Activated CD4-positive, alpha-beta T cell treated with anti-CD3 and anti-CD28 coated beads for 36 hours (primary cell): Measurements from ENCODE around the gene DOC2A. TPM values are rescaled to one million over a fixed set of nuclear protein-coding genes. Genes with fewer than 3 reads are reported as not detected.
"Not testable (repeated sequence)": the region's sequence is repeated elsewhere in the genome, so short reads cannot be mapped to it uniquely, and the experiment has no call there.

Experiments used
- ATAC-seq: fragments of 200-7000 bp; cut with Tn5 transposase; one replicate; pipeline ENCODE4 v1.10.0; 2021; ENCODE audit warnings: mild to moderate bottlenecking, moderate library complexity
- CTCF ChIA-PET: fragments of 350-600 bp; sonication (Branson Sonifier 250); formaldehyde crosslinking; loops from one replicate; lab custom pipeline; 2021; ENCODE audit warnings: antibody characterized with exemption; lab: Charles Lee
- POLR2A ChIA-PET: fragments of 350-600 bp; sonication (Branson Sonifier 250); formaldehyde crosslinking; loops from one replicate; lab custom pipeline; 2021; ENCODE audit warnings: antibody characterized with exemption, inconsistent platforms; lab: Charles Lee
- DNase-seq: peaks from one replicate; pipeline ENCODE4 v3.0.0-alpha.2; 2020
- H3K27ac Mint-ChIP-seq: one replicate; pipeline ENCODE4 v1.8.0; 2021; ENCODE audit warnings: mixed read lengths
- H3K27me3 Mint-ChIP-seq: one replicate; pipeline ENCODE4 v1.8.0; 2021; ENCODE audit warnings: mixed read lengths
- H3K36me3 Mint-ChIP-seq: one replicate; pipeline ENCODE4 v1.8.0; 2021; ENCODE audit warnings: low read depth, mixed read lengths
- H3K4me1 Mint-ChIP-seq: one replicate; pipeline ENCODE4 v1.8.0; 2021; ENCODE audit warnings: mixed read lengths
- H3K4me3 Mint-ChIP-seq: one replicate; pipeline ENCODE4 v1.8.0; 2021; ENCODE audit warnings: mild to moderate bottlenecking, moderate library complexity, mixed read lengths
- H3K9me3 Mint-ChIP-seq: one replicate; pipeline ENCODE4 v1.8.0; 2021; ENCODE audit warnings: low read depth, mixed read lengths
- intact Hi-C, 2 experiments: fragments of 100-400 bp; cut with DNase I in 1 of 2; cut with micrococcal nuclease in 1 of 2; formaldehyde crosslinking; loops; one replicate each; pipeline versions ENCODE4 v1.14.2 to v1.15.1; 2022 to 2024; cut with DNase I, micrococcal nuclease
- total RNA-seq, 2 experiments: library from RNA; stranded (reverse); gene quantifications; one replicate each; pipeline ENCODE4 v1.2.3, GENCODE V29; 2021

DOC2A gene
- total RNA-seq, 2 experiments from 2014 or later: 0.69 to 1.3 TPM

GRCh38 chr16:29968205-29968604, 42.6 kb downstream of the DOC2A start:
- Mint-ChIP-seq H3K9me3 (peaks cover 4% of the 10 kb centered on the region), H3K27ac (no peak overlapping the region), H3K4me3 (no peak overlapping the region), H3K36me3 (peaks cover 31% of the 10 kb centered on the region), H3K27me3 (no peaks in the 10 kb centered on the region), H3K4me1 (peaks cover 5% of the 10 kb centered on the region)
- CTCF ChIA-PET: no interaction called here
- POLR2A ChIA-PET: no interaction called here
- DNase-seq (no peak), ATAC-seq (no peak)
- intact Hi-C loops: no loop called here

DNA sequence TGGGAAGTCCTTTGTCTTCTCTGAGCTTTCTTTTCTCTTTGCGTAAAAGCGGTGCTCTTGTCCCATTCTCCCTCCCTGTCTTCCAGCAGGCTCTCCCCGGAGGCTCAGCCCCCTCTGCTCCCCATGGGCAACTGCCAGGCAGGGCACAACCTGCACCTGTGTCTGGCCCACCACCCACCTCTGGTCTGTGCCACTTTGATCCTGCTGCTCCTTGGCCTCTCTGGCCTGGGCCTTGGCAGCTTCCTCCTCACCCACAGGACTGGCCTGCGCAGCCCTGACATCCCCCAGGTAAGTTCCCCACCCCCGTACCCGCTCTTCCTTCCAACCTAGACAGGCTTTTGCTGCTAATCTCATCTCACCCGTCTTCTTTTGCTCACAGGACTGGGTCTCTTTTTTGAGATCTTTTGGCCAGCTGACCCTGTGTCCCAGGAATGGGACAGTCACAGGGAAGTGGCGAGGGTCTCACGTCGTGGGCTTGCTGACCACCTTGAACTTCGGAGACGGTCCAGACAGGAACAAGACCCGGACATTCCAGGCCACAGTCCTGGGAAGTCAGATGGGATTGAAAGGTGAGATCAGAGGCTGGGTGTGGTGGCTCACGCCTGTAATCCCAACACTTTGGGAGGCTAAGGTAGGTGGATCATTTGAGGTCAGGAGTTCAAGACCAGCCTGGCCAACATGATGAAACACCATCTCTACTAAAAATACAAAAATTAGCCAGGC, 47.6 kb downstream of the DOC2A start:
- Mint-ChIP-seq H3K27ac (peak overlapping the region; percentile 87), H3K36me3 (peaks cover 3% of the 10 kb centered on the region), H3K4me1 (peaks cover 17% of the 10 kb centered on the region), H3K27me3 (no peaks in the 10 kb centered on the region), H3K9me3 (no peaks in the 10 kb centered on the region), H3K4me3 (peak overlapping the region; percentile 88)
- no peak for ATAC-seq
- ChIA-PET POLR2A (interaction anchor here (1.4 to 2.2 kb wide), 2 partner anchors 10 to 136 kb away, joined by 3 to 14 read pairs; partner anchors contain the start of gene TAOK2), CTCF (interaction anchor here (0.7 to 1.8 kb wide), 4 partner anchors 10 to 1347 kb away, joined by 3 to 15 read pairs (median 4); partner anchors contain the start of gene TAOK2)
- peak; percentile 11 for DNase-seq
- intact Hi-C loops: loop anchor here in 1 of 2 experiments (5.0 kb wide), 1 partner anchor 86 kb away; no protein-coding TSS in a partner anchor

DNA sequence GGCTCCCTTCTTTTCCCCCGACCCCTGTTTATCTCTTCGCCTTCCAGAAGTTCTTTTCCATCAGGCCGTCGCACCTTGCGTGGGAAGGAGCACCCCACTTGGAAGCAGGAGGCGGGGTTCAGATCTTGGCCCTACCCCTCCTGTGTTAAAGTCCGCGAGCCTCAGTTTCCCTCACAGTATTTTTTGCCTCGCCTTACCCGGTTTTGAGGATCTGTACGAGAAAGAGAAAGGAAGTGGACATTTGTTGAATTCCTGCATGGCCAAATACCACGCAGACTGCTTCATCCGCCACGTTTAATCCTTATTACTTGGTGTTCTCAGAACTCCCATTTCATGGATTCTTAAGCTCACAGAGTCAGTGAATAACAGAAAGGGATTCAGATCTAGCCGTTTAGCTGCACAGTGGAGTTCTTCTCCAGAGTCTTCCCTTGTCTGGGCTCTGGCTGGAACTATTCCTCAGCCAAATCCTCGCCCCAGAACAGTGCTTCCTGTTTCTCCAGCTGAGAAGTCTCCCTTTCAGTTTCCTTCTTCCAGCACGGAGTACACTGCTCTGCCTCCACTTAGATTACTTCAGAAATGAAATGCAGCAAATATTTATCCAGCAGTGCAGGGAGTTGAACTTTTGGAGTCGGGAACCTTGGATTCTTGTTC, 48.4 kb downstream of the DOC2A start:
- Mint-ChIP-seq H3K36me3 (peaks cover 2% of the 10 kb centered on the region), H3K4me1 (peaks cover 17% of the 10 kb centered on the region), H3K27me3 (no peaks in the 10 kb centered on the region), H3K27ac (peak overlapping the region; percentile 87), H3K9me3 (no peaks in the 10 kb centered on the region), H3K4me3 (peak overlapping the region; percentile 88)
- POLR2A ChIA-PET: interaction anchor here (1.4 to 2.2 kb wide), 2 partner anchors 11 to 135 kb away, joined by 3 to 14 read pairs; partner anchors contain the start of gene TAOK2
- intact Hi-C loops: loop anchor here (1.0 to 5.0 kb wide), 7 partner anchors 11 to 161 kb away; partner anchors contain the start of genes TAOK2 (in 2 of the 2), ASPHD1 (in 1 of the 2), INO80E (in 1 of the 2) and KCTD13 (in 1 of the 2)
- ATAC-seq (no peak), DNase-seq (no peak)
- CTCF ChIA-PET: interaction anchor here (0.7 to 1.9 kb wide), 10 partner anchors 11 to 1346 kb away, joined by 3 to 15 read pairs (median 4); partner anchors contain the start of genes CDIPT, KCTD13 and TAOK2

- POLR2A ChIA-PET: interaction anchor here (0.7 to 2.2 kb wide), 3 partner anchors 11 to 446 kb away, joined by 3 to 14 read pairs (median 3); partner anchors contain the start of gene TAOK2
- CTCF ChIA-PET: interaction anchor here (0.5 to 1.9 kb wide), 14 partner anchors 11 to 795 kb away, joined by 3 to 15 read pairs (median 4); partner anchors contain the start of genes ALDOA, CDIPT, KCTD13 and TAOK2
- Mint-ChIP-seq H3K9me3 (no peaks in the 10 kb centered on the region), H3K4me3 (peak within 1 kb of the TSS; percentile 88), H3K36me3 (peaks cover 2% of the 10 kb centered on the region), H3K27ac (peak within 1 kb of the TSS; percentile 87), H3K4me1 (peaks cover 17% of the 10 kb centered on the region), H3K27me3 (no peaks in the 10 kb centered on the region)
- ATAC-seq (peak; percentile 95), DNase-seq (peak; percentile 94)
- intact Hi-C loops: loop anchor here (1.0 to 5.0 kb wide), 10 partner anchors 12 to 171 kb away; partner anchors contain the start of genes KCTD13 (in 2 of the 2), TAOK2 (in 2 of the 2), ASPHD1 (in 1 of the 2) and CDIPT (in 1 of the 2)
These were observed 49.1 kb downstream of the DOC2A start, which contains the start of gene TMEM219 for GRCh38 chr16:29961479-29962343. Gene TMEM219 (plus strand): TSS chr16:29962079. CDS start chr16:29963144, 1,065 bp downstream.

DNA sequence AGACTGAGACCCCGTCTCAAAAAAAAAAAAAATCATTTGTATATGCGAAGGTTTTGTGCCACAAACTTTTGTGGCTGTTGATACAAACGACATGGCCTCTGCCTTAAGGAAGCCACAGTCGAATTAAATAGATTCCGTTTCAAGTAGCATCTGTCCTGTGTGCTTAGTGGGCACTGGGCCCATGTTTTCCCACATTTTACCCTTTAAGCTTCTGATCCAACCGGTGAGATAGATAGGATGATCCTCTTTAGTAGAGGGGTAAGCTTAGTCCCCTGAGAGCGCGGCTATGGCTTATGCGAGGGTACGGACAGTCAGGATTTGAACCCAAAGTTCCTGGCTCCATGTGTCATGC, 49.7 kb downstream of the DOC2A start:
- Mint-ChIP-seq H3K4me1 (peaks cover 17% of the 10 kb centered on the region), H3K27ac (peak overlapping the region; percentile 85), H3K4me3 (peak overlapping the region; percentile 88), H3K9me3 (no peaks in the 10 kb centered on the region), H3K27me3 (no peaks in the 10 kb centered on the region), H3K36me3 (peaks cover 2% of the 10 kb centered on the region)
- ChIA-PET POLR2A (interaction anchor here (0.7 to 2.2 kb wide), 2 partner anchors 12 to 447 kb away, joined by 3 to 14 read pairs; partner anchors contain the start of gene TAOK2), CTCF (interaction anchor here (0.5 to 1.9 kb wide), 14 partner anchors 12 to 796 kb away, joined by 3 to 15 read pairs (median 4); partner anchors contain the start of genes ALDOA, CDIPT, KCTD13 and TAOK2)
- DNase-seq (no peak), ATAC-seq (no peak)
- intact Hi-C loops: loop anchor here (1.0 to 5.0 kb wide), 4 partner anchors 34 to 171 kb away; partner anchors contain the start of genes CDIPT (in 1 of the 2), KCTD13 (in 1 of the 2) and KIF22 (in 1 of the 2)

GRCh38 chr16:29959821-29960220, 51.0 kb downstream of the DOC2A start:
- CTCF ChIA-PET: interaction anchor here (0.8 to 1.0 kb wide), 2 partner anchors 33 to 314 kb away, joined by 3 read pairs; no protein-coding TSS in a partner anchor
- H3K27ac Mint-ChIP-seq, H3K36me3 Mint-ChIP-seq, H3K9me3 Mint-ChIP-seq, H3K4me3 Mint-ChIP-seq, ATAC-seq, POLR2A ChIA-PET, H3K27me3 Mint-ChIP-seq, DNase-seq: not testable (repeated sequence)
- H3K4me1 Mint-ChIP-seq: peaks cover 17% of the 10 kb centered on the region
- intact Hi-C loops: loop anchor here (2.0 to 5.0 kb wide), 2 partner anchors 33 to 83 kb away; partner anchors contain the start of gene KCTD13 (in 1 of the 2)

- CTCF ChIA-PET: interaction anchor here (0.8 to 1.0 kb wide), 2 partner anchors 33 to 314 kb away, joined by 3 read pairs; no protein-coding TSS in a partner anchor
- POLR2A ChIA-PET: no interaction called here
These were observed 51.5 kb downstream of the DOC2A start for GRCh38 chr16:29959293-29959692.

GRCh38 chr16:29958756-29959155, 52.1 kb downstream of the DOC2A start:
- no peak for DNase-seq
- ChIA-PET CTCF (no interaction called here), POLR2A (no interaction called here)
- H3K4me1 Mint-ChIP-seq: peaks cover 17% of the 10 kb centered on the region
- no peaks in the 10 kb centered on the region for H3K36me3 Mint-ChIP-seq
- no peak overlapping the region for H3K27ac Mint-ChIP-seq
- no peak for ATAC-seq
- intact Hi-C loops: no loop called here
- no peaks in the 10 kb centered on the region for H3K9me3 Mint-ChIP-seq
- no peaks in the 10 kb centered on the region for H3K27me3 Mint-ChIP-seq
- H3K4me3 Mint-ChIP-seq: no peak overlapping the region

More at GRCh38 chr16:29959293-29959692, 51.5 kb downstream of the DOC2A start:
- peaks cover 17% of the 10 kb centered on the region for H3K4me1 Mint-ChIP-seq
- no peak overlapping the region for H3K27ac Mint-ChIP-seq
- ATAC-seq: no peak
- H3K9me3 Mint-ChIP-seq: no peaks in the 10 kb centered on the region
- H3K36me3 Mint-ChIP-seq: no peaks in the 10 kb centered on the region
- H3K4me3 Mint-ChIP-seq: no peak overlapping the region
- no peaks in the 10 kb centered on the region for H3K27me3 Mint-ChIP-seq
- DNase-seq: no peak
- intact Hi-C loops: no loop called here
